PC-9 (cell line): ENCODE data around the gene CCDC192. TPM values are rescaled to one million over a fixed set of nuclear protein-coding genes. Genes with fewer than 3 reads are reported as not detected.
"Not testable (repeated sequence)": the region's sequence is repeated elsewhere in the genome, so short reads cannot be mapped to it uniquely, and the experiment has no call there.

ENCODE experiments used
- BruUV-seq: library from RNA; stranded (reverse); fragments of 400-500 nt; replicated peaks from 2 replicates; lab custom pipeline; 2021; lab: Mats Ljungman, UMichigan
- CTCF ChIA-PET: fragments of 300-600 bp; sonication (Branson Sonifier 250); formaldehyde crosslinking; loops from one replicate; lab custom pipeline; 2022; ENCODE audit warnings: antibody characterized with exemption; lab: Charles Lee
- POLR2A ChIA-PET: fragments of 300-600 bp; sonication (Branson Sonifier 250); formaldehyde crosslinking; loops from one replicate; lab custom pipeline; 2022; ENCODE audit warnings: antibody characterized with exemption; ENCODE audit not compliant: unreplicated experiment; lab: Charles Lee
- DNase-seq, 2 experiments: peaks; one replicate each; pipeline versions ENCODE4 v3.0.0 to v3.0.0-alpha.2; 2015 to 2022; ENCODE audit warnings: mixed read lengths in 1 of 2
- H2AFZ ChIP-seq: fragments of 200-600 bp; sonication (generic); 2 replicates; pipeline ENCODE4 v1.8.1; 2017; ENCODE audit warnings: antibody characterized with exemption
- H3F3A ChIP-seq: fragments of 200-600 bp; sonication (generic); 2 replicates; pipeline ENCODE4 v1.8.1; 2017; ENCODE audit warnings: antibody characterized with exemption, mild to moderate bottlenecking, low read depth; ENCODE audit not compliant: insufficient read depth
- H3K27ac ChIP-seq: fragments of 200-600 bp; sonication (generic); 2 replicates; pipeline ENCODE4 v1.6.1; 2016; ENCODE audit warnings: mixed run types
- H3K27me3 ChIP-seq: fragments of 200-600 bp; sonication (generic); 2 replicates; pipeline ENCODE4 v1.6.1; 2016; ENCODE audit warnings: low read depth, mixed run types; ENCODE audit not compliant: insufficient read depth
- H3K36me3 ChIP-seq: fragments of 200-600 bp; sonication (generic); 2 replicates; pipeline ENCODE4 v1.6.1; 2016; ENCODE audit warnings: low read depth, mixed run types
- H3K4me1 ChIP-seq: fragments of 200-600 bp; sonication (generic); replicated peaks from 2 replicates; pipeline ENCODE4 v1.6.1; 2016; ENCODE audit warnings: mixed run types; ENCODE audit not compliant: insufficient read depth
- H3K4me2 ChIP-seq: fragments of 200-600 bp; sonication (generic); 2 replicates; pipeline ENCODE4 v1.6.1; 2017; ENCODE audit warnings: mixed run types
- H3K4me3 ChIP-seq: fragments of 200-600 bp; sonication (generic); 2 replicates; pipeline ENCODE4 v1.6.1; 2016; ENCODE audit warnings: mixed run types
- H3K79me2 ChIP-seq: fragments of 200-600 bp; sonication (generic); 2 replicates; pipeline ENCODE4 v1.6.1; 2017; ENCODE audit warnings: low read depth, mixed run types
- H3K9me2 ChIP-seq: fragments of 200-600 bp; sonication (generic); 2 replicates; pipeline ENCODE4 v1.8.1; 2017; ENCODE audit warnings: mild to moderate bottlenecking; ENCODE audit not compliant: insufficient read depth
- H3K9me3 ChIP-seq: fragments of 200-600 bp; sonication (generic); 2 replicates; pipeline ENCODE4 v1.8.1; 2016; ENCODE audit warnings: low read depth; ENCODE audit not compliant: insufficient read depth
- H4K20me1 ChIP-seq: fragments of 200-600 bp; sonication (generic); 2 replicates; pipeline ENCODE4 v1.8.1; 2017; ENCODE audit not compliant: insufficient read depth
- CTCF ChIP-seq: fragments of 200-600 bp; sonication (generic); conservative IDR thresholded peaks from 2 replicates; pipeline ENCODE4 v1.6.1; 2017; ENCODE audit warnings: mixed run types, antibody characterized with exemption, mild to moderate bottlenecking, moderate library complexity
- EZH2 ChIP-seq: fragments of 200-600 bp; sonication (generic); IDR thresholded peaks from 2 replicates; pipeline ENCODE4 v1.8.0; 2017; ENCODE audit warnings: antibody characterized with exemption, low read depth
- intact Hi-C: fragments of 100-400 bp; cut with micrococcal nuclease; formaldehyde crosslinking; loops from one replicate; pipeline ENCODE4 v1.10.0; 2022; ENCODE audit not compliant: unreplicated experiment
- total RNA-seq: library from RNA; stranded (reverse); gene quantifications from 2 replicates; pipeline ENCODE4 v1.2.3, GENCODE V29; 2021

The CCDC192 gene
- total RNA-seq, 1 experiment from 2014 or later, result not detected

- Histone ChIP-seq H3K27me3 (no peaks in the 10 kb centered on the region), H3K4me1 (peaks cover 8% of the 10 kb centered on the region), H3K9me2 (0 out of 2 replicates have a peak, but pooled peaks cover 3% of the 10 kb centered on the region), H2AFZ (no peak overlapping the region), H3F3A (no peaks in the 10 kb centered on the region), H3K4me2 (no peak overlapping the region), H3K27ac (no peak overlapping the region), H3K36me3 (no peaks in the 10 kb centered on the region), H4K20me1 (no peaks in the 10 kb centered on the region), H3K9me3 (no peaks in the 10 kb centered on the region), H3K4me3 (no peak overlapping the region), H3K79me2 (no peaks in the 10 kb centered on the region)
- BruUV-seq, result no TSS peak
- no peak for DNase-seq
- intact Hi-C loops, result no loop called here
- ChIA-PET POLR2A (no interaction called here), CTCF (no interaction called here)
- TF ChIP-seq CTCF (no peak), EZH2 (no peak)
Observed at GRCh38 chr5:127774221-127774620, 71.0 kb downstream of the CCDC192 start.

- no peak overlapping the region for H2AFZ ChIP-seq
- H3K9me2 ChIP-seq, result 0 out of 2 replicates have a peak, but pooled peaks cover 3% of the 10 kb centered on the region
- CTCF ChIA-PET, result no interaction called here
- BruUV-seq, result no TSS peak
- POLR2A ChIA-PET, result no interaction called here
- intact Hi-C loops, result no loop called here
- no peaks in the 10 kb centered on the region for H3K36me3 ChIP-seq
- H4K20me1 ChIP-seq, result no peaks in the 10 kb centered on the region
- H3K4me3 ChIP-seq, result no peak overlapping the region
- no peaks in the 10 kb centered on the region for H3K27me3 ChIP-seq
- no peak overlapping the region for H3K27ac ChIP-seq
- no peaks in the 10 kb centered on the region for H3K79me2 ChIP-seq
- H3K4me2 ChIP-seq, result no peak overlapping the region
- no peak for TF ChIP-seq CTCF
- no peak for TF ChIP-seq EZH2
- peaks cover 8% of the 10 kb centered on the region for H3K4me1 ChIP-seq
- no peak for DNase-seq
- no peaks in the 10 kb centered on the region for H3K9me3 ChIP-seq
- H3F3A ChIP-seq, result no peaks in the 10 kb centered on the region
Observed at GRCh38 chr5:127776477-127776876, 73.3 kb downstream of the CCDC192 start.

- H3K36me3 ChIP-seq, result no peaks in the 10 kb centered on the region
- no peaks in the 10 kb centered on the region for H3K79me2 ChIP-seq
- H3F3A ChIP-seq, result no peaks in the 10 kb centered on the region
- no peak overlapping the region for H2AFZ ChIP-seq
- ChIA-PET POLR2A (no interaction called here), CTCF (no interaction called here)
- no peaks in the 10 kb centered on the region for H3K27me3 ChIP-seq
- peaks cover 8% of the 10 kb centered on the region for H3K4me1 ChIP-seq
- BruUV-seq, result no TSS peak
- H3K4me2 ChIP-seq, result no peak overlapping the region
- no peaks in the 10 kb centered on the region for H4K20me1 ChIP-seq
- 0 out of 2 replicates have a peak, but pooled peaks cover 2% of the 10 kb centered on the region for H3K9me3 ChIP-seq
- intact Hi-C loops, result no loop called here
- H3K27ac ChIP-seq, result no peak overlapping the region
- no peak overlapping the region for H3K4me3 ChIP-seq
- 0 out of 2 replicates have a peak, but pooled peaks cover 3% of the 10 kb centered on the region for H3K9me2 ChIP-seq
- DNase-seq, result no peak
- TF ChIP-seq EZH2 (no peak), CTCF (no peak)
Observed at GRCh38 chr5:127777957-127778356, 74.8 kb downstream of the CCDC192 start.

GRCh38 chr5:127782450-127782849 lies 79.3 kb downstream of the CCDC192 start:
- H3K79me2 ChIP-seq, H2AFZ ChIP-seq, H3K4me3 ChIP-seq, DNase-seq, POLR2A ChIA-PET, CTCF ChIA-PET, H3K9me3 ChIP-seq, H3K27me3 ChIP-seq, H3F3A ChIP-seq, H3K4me1 ChIP-seq, H3K27ac ChIP-seq, H4K20me1 ChIP-seq, BruUV-seq, H3K36me3 ChIP-seq, H3K4me2 ChIP-seq, H3K9me2 ChIP-seq, intact Hi-C loops: not testable (repeated sequence)
